GM03348 (cell line): Measurements from ENCODE around the gene HAPSTR1.
A peak's percentile ranks its signal among the peaks of the same experiment; 100 is the strongest.

Experiments
- DNase-seq: peaks from one replicate; pipeline ENCODE4 v3.0.0; 2012; ENCODE audit warnings: low spot score

Gene HAPSTR1

GRCh38 chr16:9097266-9098219, 6.1 kb downstream of the HAPSTR1 start:
- DNase-seq, result no peak

- no peak for DNase-seq
These were observed 7.1 kb downstream of the HAPSTR1 start for GRCh38 chr16:9098377-9099090.

- DNase-seq, result no peak
These were observed 7.7 kb downstream of the HAPSTR1 start for GRCh38 chr16:9099131-9099625.

GRCh38 chr16:9102379-9102778, 10.9 kb downstream of the HAPSTR1 start:
- peak; percentile 68 for DNase-seq

DNA sequence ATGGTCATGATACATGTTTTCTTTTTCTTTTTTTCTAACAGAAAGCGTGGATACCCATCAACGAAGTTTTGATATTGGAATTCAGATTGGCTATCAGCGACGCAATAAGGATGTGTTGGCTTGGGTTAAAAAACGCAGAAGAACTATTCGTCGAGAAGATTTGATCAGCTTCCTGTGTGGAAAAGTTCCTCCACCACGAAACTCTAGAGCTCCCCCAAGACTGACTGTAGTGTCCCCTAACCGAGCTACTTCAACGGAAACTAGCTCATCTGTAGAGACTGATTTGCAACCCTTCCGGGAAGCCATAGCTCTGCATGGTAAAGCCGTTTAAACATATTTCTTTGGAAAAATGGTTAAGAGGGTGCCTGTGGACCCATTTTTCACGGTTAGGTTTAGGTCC, 11.5 kb downstream of the HAPSTR1 start:
- DNase-seq, result no peak

GRCh38 chr16:9103546-9103945, 12.1 kb downstream of the HAPSTR1 start:
- DNase-seq, result no peak

- DNase-seq, result no peak
These were observed 13.7 kb downstream of the HAPSTR1 start for GRCh38 chr16:9105189-9105588.

DNA sequence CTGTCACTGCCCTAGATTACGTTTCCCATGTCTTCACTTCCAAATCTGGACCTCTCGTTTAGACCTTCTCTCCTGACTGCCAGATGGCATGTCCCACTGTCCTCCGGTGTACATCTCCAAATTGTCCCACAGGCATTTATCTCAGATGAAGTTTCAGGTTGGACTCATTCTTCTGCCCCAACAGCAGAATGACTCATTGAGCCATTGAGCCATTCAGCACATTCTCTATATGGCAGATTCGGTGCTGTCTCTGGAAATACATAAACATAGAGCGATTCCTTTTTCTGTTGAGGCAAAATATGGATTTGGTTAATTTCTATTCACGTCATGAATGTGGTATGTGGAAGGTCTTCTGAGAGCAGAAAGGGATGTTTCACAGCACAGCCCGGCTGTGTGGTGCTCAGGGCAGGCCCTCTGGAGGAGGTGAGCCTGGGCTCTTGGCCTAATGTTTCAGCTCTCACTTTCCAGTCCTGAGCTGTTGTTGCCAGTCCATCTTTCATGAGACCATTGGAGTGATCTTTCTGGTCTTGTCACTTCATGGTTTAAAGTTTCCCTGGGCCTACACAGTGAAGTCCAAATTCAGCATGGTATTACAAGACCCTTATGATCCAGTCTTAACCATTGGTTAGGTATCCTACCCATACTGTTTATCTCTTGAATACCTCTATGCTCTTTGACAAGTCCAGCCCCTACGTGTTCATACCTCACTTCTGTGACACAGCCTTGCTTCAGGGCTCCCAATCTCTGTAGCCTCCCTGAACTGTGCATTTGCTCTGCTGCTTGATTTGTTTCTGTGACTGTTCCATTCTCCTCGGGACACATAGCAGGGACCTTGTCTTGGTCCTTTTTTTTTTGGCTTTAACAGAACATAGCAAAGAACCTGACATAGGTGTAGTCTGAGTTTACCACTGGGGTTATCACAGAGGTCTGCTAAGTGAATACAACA, 15.9 kb downstream of the HAPSTR1 start:
- no peak for DNase-seq

DNA sequence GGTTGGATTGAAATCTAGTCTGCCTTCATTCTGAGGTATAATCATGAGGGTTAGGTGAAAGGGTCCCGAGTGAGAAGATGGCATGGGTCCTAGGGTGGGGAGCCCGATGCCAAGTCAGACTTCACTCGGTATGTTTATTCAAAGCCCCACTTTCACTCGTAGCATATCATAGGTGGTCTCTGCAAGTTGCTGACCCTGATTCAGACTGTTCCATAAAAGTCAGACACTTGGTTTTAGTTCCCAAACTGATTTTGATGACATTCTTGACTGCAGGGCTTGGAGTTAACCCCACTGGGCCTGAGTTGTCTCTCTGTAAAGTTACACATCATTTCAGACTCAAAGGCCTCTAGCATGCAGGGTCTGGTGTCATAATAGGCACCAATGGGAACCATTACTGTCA, 17.8 kb downstream of the HAPSTR1 start:
- no peak for DNase-seq

- no peak for DNase-seq
These were observed 20.9 kb downstream of the HAPSTR1 start for GRCh38 chr16:9112166-9112843.

GRCh38 chr16:9112844-9113186, 21.4 kb downstream of the HAPSTR1 start:
- no peak for DNase-seq

DNA sequence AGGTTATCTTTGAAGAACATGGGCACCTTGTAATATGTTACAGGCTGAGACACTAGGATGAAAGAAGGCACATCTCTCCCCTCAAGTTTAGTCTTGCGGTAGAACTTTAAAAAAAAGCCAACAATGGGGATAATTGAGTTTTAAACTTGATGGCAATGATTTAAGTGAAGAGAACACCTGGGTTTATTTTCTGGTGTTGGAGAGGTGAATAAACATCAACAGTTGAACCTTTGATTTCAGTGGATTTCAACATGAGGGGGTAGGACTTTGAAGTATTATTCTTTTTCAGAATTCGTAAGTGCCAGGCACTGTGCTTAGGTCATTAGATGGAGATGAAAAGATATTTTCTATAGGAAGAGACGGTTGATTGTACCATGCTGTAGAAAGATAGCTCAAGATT, 22.3 kb downstream of the HAPSTR1 start:
- no peak for DNase-seq

- DNase-seq, result no peak
These were observed 22.7 kb downstream of the HAPSTR1 start for GRCh38 chr16:9114112-9114511.

DNA sequence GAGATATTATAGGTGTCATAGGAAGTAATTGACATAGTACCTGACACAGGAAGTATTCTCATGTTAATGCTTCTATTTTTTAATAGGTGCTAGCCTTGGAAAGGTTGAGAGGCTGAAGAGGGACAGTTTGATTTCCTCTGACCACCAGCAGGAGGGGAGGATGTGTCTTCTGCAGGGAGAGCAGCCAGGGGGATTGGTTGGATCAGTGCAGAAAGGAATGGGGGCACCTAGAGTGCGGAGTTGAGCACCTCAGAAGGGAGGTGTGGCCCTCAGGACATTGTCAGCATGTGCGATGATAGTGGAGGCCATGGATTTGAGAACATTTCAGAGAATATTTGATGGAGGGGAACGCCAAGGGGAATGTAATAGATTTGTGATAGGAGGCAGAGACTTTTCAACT, 23.4 kb downstream of the HAPSTR1 start:
- DNase-seq, result no peak

DNA sequence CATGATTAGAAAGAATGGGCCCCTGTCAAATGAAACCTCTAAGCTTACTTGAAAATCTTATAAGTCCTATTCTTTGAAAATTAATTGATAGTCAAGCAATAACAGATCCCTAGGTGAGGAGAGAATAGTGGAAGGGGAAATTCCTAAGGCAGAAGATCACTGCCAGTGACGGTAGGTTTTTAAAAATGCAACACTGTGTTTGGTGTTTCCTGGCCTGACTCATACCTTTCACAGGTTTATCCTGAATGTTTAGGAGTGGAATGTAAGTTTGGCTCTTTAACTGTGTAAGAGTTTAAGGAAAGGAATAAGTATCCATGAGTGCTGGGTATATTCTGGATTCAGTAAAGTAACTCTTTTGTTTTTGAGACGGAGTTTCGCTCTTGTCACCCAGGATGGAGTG, 23.8 kb downstream of the HAPSTR1 start:
- no peak for DNase-seq

- no peak for DNase-seq
These were observed 24.7 kb downstream of the HAPSTR1 start for GRCh38 chr16:9116141-9116540.

- no peak for DNase-seq
These were observed 26.7 kb downstream of the HAPSTR1 start for GRCh38 chr16:9118170-9118569.

DNA sequence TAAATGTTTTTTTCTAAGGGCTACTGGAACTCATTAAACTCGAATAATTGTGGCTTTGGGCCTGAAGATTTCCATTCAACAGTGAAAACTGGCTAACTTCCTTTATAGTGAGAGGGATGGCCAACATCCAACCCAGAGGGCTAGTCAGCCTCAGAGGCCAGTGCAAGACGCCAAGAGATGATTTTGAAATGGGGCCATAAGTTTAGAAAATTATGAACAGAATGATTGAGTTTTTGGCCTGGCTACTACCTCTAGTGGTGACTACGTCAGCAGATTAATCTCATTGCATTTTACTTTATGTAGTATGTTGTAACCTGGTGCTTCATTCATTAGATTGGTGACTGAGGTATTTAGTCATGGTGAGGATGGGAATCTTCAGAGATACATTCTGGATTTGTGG, 28.4 kb downstream of the HAPSTR1 start:
- DNase-seq, result peak; percentile 81

DNA sequence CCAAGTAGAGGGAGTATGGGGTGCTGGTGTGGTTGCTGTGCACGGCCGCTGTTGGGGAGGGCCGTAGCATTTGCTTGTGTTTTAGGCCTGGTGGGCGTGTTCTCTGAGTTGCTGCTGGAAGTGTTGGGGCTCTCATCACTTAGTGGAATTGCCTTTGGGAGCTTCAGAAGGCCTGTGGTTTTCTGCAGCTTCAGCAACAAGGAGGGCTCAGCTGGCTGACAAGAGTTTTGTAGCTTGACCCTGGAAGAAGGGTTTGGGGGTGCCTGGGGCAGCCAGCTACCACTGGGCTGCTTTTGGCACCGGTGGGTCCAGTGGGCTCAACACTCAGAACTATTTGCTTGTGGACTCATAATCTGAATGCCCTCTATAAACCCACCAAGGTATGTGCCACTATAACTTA, 30.9 kb downstream of the HAPSTR1 start:
- no peak for DNase-seq

DNA sequence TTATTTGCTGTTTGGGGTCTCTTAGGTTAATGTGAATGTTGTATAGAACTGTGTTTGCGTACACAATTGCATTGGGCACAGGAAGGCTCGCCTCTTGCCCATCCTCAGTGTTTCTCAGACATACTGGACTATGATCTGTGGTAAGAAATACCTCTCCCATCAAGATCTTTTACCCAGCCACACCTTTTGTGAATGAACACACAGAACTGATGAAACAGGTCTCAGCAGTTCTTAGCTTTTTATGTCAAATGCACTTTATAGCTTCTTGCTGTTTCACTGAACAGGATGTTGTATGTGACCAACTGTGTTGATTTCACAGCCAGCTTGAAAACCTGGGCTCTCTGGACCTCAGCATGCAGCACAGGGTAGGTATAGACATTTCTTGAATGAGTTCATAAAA, 31.5 kb downstream of the HAPSTR1 start:
- no peak for DNase-seq

DNA sequence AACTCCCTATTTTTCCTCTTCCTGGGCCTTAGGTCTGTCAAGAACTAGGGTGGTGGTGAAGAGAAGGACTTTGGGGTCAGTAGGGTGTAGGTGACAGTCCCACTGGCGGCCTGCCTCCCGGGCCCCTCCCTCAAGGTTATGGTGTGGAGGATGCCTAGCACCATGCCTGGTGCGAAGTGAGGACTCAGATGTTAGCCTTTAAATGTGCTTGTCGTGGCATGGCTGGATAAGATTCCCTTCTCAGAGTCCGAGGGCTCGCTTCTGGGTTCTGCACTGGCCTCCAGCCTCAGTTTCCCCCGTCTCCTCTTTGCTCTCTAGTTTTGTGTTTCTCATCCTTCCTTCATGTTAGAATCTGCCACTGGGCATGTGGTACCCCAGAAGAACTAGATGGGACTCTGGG, 32.0 kb downstream of the HAPSTR1 start:
- DNase-seq, result no peak

DNA sequence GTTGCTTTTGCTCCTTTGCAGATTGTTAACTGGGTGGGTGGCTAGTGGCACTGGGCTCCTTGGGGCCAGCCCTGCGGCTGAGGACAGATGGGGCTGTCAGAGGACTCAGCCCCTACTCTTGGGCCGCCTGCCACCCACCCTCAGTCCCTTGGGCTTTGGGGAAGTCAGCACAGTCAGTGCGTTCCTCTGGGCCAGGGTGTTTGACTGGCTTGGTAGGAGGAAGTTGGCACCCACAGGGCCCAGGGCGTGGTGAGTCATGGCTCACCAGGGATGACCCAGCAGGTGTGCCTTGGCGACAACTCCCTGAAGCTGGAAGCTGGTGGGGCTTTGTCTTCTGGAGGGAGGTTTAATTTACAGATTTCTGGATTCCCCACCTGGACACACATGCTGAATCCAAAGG, 32.4 kb downstream of the HAPSTR1 start:
- DNase-seq, result peak; percentile 43
